Tibial artery (tissue), 4 donors: Measurements from ENCODE around the gene RASAL3.

Source experiments
- DNase-seq, 2 donors: peaks; one replicate each; pipeline ENCODE4 v3.0.0-alpha.2; 2019
- H3K27ac ChIP-seq, 2 donors: fragments of 200-600 bp; sonication (generic) in 1 of 2; 1 replicate in 1 of 2; 2 replicates in 1 of 2; pipeline ENCODE4 v1.5.1; 2018 to 2019; ENCODE audit warnings: mild to moderate bottlenecking in 1 of 2
- H3K27me3 ChIP-seq, 2 donors: fragments of 200-600 bp; sonication (generic) in 1 of 2; one replicate each; pipeline versions ENCODE4 v1.5.1 to v1.6.0; 2016 to 2019
- H3K36me3 ChIP-seq, 3 donors: fragments of 200-600 bp; sonication (generic) in 2 of 3; one replicate each; pipeline ENCODE4 v1.5.1; 2016 to 2019; ENCODE audit warnings: mild to moderate bottlenecking in 2 of 3
- H3K4me1 ChIP-seq, 4 donors: fragments of 200-600 bp; sonication (generic) in 2 of 4; 1 replicate in 3 of 4; 2 replicates in 1 of 4; pipeline ENCODE4 v1.5.1; 2016 to 2019
- H3K4me3 ChIP-seq, 2 donors: fragments of 200-600 bp; sonication (generic) in 1 of 2; 1 replicate in 1 of 2; 2 replicates in 1 of 2; pipeline ENCODE4 v1.5.1; 2018 to 2019; ENCODE audit warnings: mild to moderate bottlenecking in 2 of 2
- H3K9me3 ChIP-seq, 3 donors: fragments of 200-600 bp; sonication (generic) in 1 of 3; one replicate each; pipeline ENCODE4 v1.5.1; 2016 to 2019
- intact Hi-C: fragments of 100-400 bp; cut with DNase I; formaldehyde crosslinking; loops from one replicate; pipeline ENCODE4 v1.15.0; 2023; ENCODE audit warnings: low total_unique reads
- TF ChIP-seq, protein P1 (sequence below), 2 experiments: fragments of 200-600 bp in 1 of 2; fragments of 450-650 bp in 1 of 2; IDR thresholded peaks; one replicate each; pipeline ENCODE4 v1.5.1; 2017 to 2019; ENCODE audit warnings: antibody characterized with exemption in 2 of 2, mild to moderate bottlenecking in 1 of 2, moderate library complexity in 1 of 2

Gene RASAL3

DNA sequence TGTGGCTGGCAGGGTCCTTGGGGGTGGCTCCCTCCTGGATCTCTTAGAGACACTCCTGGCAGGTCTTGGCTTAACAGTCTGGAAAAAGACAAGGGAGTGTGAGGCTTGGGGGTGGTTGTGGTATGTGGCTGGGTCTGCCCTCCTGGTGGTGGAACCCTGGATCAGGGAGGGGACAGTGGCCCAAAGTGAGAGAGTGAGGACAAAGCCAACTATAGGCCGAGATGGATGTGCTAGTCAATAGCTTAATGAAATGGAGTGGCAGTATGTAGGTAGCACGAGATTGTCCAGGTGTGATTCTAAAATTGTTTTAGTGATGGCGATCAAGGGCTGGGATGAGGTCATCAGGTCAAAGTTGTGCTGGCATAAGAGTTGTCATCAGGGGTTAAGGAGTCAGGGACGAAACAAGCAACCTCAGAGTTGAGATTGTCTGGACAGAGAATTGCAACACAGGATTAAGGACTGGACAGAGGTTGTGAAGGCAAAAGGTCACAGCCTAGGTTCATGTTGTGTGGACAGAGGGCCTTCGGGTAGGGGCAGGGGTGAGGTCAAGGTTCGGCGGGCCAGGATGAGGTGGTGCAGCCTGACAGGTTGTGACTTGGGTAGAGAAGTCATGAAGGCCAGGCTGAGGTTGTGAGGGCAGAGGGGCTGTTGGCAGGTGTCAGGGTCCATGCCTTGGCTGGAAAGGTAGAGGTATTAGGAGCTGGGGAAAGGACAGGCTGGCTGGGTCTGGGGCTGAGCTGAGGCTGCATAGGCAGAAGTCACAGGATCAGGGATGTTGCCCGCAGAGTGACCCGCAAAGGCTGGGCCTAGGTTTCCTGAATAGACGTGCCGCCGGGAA lies 4.5 kb upstream of the RASAL3 start:
- H3K9me3 ChIP-seq, result no peaks in the 10 kb centered on the region
- TF ChIP-seq, protein P1, sequence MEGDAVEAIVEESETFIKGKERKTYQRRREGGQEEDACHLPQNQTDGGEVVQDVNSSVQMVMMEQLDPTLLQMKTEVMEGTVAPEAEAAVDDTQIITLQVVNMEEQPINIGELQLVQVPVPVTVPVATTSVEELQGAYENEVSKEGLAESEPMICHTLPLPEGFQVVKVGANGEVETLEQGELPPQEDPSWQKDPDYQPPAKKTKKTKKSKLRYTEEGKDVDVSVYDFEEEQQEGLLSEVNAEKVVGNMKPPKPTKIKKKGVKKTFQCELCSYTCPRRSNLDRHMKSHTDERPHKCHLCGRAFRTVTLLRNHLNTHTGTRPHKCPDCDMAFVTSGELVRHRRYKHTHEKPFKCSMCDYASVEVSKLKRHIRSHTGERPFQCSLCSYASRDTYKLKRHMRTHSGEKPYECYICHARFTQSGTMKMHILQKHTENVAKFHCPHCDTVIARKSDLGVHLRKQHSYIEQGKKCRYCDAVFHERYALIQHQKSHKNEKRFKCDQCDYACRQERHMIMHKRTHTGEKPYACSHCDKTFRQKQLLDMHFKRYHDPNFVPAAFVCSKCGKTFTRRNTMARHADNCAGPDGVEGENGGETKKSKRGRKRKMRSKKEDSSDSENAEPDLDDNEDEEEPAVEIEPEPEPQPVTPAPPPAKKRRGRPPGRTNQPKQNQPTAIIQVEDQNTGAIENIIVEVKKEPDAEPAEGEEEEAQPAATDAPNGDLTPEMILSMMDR (IDR thresholded peaks at IDR 0.05), result no peak
- H3K27ac ChIP-seq, result no peak overlapping the region
- no peak for DNase-seq
- H3K4me3 ChIP-seq, result no peak overlapping the region
- peaks cover 0 to 11% (median 7%) of the 10 kb centered on the region in 4 donors for H3K4me1 ChIP-seq
- intact Hi-C loops, result no loop called here
- no peaks in the 10 kb centered on the region for H3K36me3 ChIP-seq
- peaks cover 0 to 68% of the 10 kb centered on the region in 2 donors for H3K27me3 ChIP-seq

DNA sequence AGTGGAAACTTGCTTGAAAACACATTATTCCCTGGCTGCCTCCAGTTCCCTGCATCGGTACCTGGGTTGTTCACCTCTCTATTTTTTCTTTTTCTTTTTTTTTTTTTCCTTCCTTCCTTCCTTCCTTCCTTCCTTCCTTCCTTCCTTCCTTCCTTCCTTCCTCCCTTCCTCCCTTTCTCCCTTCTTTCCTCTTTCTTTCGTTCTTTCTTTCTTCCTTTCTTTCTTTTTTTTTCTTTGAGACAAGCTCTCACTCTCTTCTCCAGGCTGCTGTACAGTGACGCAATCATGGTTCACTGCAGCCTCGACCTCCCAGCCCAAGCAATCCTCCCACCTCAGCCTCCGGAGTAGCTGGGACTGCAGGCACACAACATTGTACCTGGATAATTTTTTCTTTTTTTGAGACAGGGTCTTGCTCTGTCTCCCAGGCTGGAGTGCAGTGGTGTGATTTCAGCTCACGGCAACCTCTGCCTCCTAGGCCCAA lies 3.4 kb upstream of the RASAL3 start:
- TF ChIP-seq, protein P1 (IDR thresholded peaks at IDR 0.05), result no peak
- H3K4me3 ChIP-seq, result no peak overlapping the region
- DNase-seq, result no peak
- H3K36me3 ChIP-seq, result no peaks in the 10 kb centered on the region
- intact Hi-C loops, result no loop called here
- H3K27me3 ChIP-seq, result peaks cover 0 to 76% of the 10 kb centered on the region in 2 donors
- no peak overlapping the region for H3K27ac ChIP-seq
- H3K4me1 ChIP-seq, result peaks cover 0 to 11% (median 7%) of the 10 kb centered on the region in 4 donors
- no peaks in the 10 kb centered on the region for H3K9me3 ChIP-seq

DNA sequence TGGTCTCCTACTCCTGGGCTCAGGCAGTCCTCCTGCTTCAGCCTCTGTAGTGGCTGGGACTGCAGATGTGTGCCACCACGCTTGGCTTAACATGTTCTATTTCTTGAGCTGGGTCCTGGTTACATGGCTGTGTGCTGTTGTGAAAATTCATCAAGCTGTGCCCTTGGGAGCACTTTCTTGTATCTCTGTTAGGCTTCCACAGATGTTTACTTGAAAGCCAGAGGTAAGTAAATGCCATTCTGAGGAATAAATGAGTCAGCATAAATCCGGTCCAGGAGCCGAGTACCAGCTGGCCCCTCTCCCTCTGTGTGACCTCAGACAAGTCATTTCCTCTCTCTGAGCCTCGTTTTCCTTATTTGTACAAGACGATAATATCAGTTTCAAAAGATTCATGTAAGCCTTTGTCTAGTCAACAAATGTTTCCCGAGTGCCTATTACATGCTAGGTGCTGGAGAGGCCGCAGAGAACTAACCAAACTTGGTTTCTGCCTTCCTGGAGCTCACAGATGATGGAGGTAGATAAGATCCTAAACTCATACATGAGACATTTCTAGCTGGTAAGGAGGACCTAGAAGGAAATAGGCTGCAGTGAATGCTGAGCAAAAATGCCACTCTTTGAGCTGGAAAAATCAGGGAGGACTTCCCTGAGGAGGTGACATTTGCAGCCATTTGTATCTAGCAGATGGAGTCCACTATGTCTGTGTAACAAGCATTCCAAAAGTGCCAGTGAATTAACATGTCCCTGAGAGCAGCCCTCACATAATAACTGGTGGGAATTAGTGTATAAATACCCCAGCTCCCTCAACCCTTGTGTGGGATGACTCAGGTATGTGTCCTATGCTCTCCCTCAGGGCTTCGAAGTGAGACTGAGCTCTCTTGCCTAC lies 2.7 kb upstream of the RASAL3 start:
- intact Hi-C loops, result no loop called here
- no peak overlapping the region for H3K27ac ChIP-seq
- peaks cover 0 to 11% (median 7%) of the 10 kb centered on the region in 4 donors for H3K4me1 ChIP-seq
- TF ChIP-seq, protein P1 (IDR thresholded peaks at IDR 0.05), result no peak
- no peaks in the 10 kb centered on the region for H3K9me3 ChIP-seq
- H3K27me3 ChIP-seq, result peaks cover 0 to 72% of the 10 kb centered on the region in 2 donors
- H3K4me3 ChIP-seq, result no peak overlapping the region
- no peak for DNase-seq
- no peaks in the 10 kb centered on the region for H3K36me3 ChIP-seq

DNA sequence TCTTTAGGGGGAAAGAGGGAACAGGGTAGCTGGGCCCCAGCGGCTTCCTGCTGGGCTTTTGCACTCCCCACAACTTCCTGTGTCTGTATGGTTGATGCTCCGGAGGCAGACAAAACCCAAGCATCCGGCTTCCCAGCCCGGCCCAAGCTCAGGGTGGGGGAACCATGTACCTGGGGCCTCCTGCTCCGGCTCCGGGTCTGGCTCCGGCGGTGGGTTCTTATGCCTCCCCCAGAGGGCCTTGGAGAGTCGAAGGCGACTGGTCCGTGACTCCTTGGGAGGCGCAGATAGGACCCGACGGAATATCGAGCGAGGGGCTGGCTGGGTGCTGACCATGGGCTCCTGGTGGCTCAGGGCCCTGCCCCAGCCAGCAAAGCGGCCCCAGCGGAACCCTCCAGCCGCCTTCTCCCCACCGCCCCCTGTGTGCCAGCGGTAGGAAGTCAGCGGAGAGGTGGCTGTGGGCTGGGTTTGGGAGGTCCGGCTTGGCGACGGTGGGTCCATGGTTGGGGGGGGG lies 428 bp downstream of the RASAL3 start:
- Histone ChIP-seq H3K4me1 (no peaks in the 10 kb centered on the region), H3K27me3 (peaks cover 0 to 52% of the 10 kb centered on the region in 2 donors), H3K36me3 (no peaks in the 10 kb centered on the region), H3K4me3 (peak overlapping the region; percentile 19 to 39), H3K27ac (no peak overlapping the region), H3K9me3 (no peaks in the 10 kb centered on the region)
- DNase-seq, result no peak
- TF ChIP-seq, protein P1 (IDR thresholded peaks at IDR 0.05), result no peak
- intact Hi-C loops, result no loop called here

DNA sequence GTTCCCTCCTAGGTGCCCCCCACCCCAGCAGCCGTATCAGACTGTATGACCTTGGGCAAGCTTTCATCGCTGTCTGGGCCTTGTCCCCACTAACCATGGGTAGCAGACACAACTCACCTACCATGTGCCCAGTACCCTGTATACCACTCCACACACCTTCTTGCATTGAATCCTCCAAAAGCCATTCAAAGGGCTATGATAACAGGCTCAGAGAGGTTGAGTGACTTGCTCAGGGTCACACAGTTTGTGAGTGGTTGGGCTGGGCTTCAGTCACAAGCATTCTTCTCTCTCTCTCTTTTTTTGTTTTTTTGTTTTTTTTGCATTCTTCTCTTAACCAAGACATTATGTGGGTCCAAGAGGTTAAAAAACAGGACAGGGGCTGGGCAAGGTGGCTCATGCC lies 2.6 kb downstream of the RASAL3 start:
- no peak overlapping the region for H3K4me3 ChIP-seq
- no peaks in the 10 kb centered on the region for H3K9me3 ChIP-seq
- peaks cover 0 to 52% of the 10 kb centered on the region in 2 donors for H3K27me3 ChIP-seq
- no peaks in the 10 kb centered on the region for H3K36me3 ChIP-seq
- intact Hi-C loops, result no loop called here
- H3K27ac ChIP-seq, result no peak overlapping the region
- peaks cover 0 to 17% (median 13%) of the 10 kb centered on the region in 4 donors for H3K4me1 ChIP-seq
- TF ChIP-seq, protein P1 (IDR thresholded peaks at IDR 0.05), result no peak
- no peak for DNase-seq
